ENCODE results near the gene TBX18. TPM values are rescaled to one million over a fixed set of nuclear protein-coding genes. Genes with fewer than 3 reads are reported as not detected.

The TBX18 gene
- total RNA-seq, 1 donor from 2014 or later, result 5.5 TPM

GRCh38 chr6:84691978-84692623, 72.3 kb downstream of the TBX18 start:
- DNase-seq (no peak), ATAC-seq (ENCODE audit: poor library complexity) (no peak)
- intact Hi-C loops (cut with DNase I), result no loop called here

GRCh38 chr6:84688141-84688873, 76.1 kb downstream of the TBX18 start:
- ATAC-seq (ENCODE audit: poor library complexity), result no peak
- DNase-seq, result no peak
- intact Hi-C loops (cut with DNase I), result no loop called here

DNA sequence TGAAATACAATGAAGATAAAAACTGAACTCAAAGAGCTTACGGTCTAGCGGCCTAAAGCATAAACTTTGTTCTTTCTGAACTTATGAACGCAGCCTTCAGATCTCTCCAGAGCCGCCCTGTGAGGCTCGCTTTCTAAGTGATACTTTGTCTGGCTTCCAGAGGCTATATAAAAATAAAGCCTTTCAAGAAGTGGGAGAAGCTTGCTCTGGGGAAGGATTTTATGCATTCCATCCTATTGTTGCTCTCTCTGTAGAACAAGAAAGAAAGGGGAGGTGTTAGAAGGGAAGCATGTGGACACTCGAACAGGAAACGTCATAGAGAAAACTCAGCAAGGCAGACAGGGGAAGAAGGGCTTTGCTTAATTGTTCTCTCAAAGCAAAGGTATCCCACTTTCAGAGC, 77.0 kb downstream of the TBX18 start:
- intact Hi-C loops (cut with DNase I), result no loop called here
- ATAC-seq (ENCODE audit: poor library complexity) (no peak), DNase-seq (no peak)

GRCh38 chr6:84685983-84686584, 78.3 kb downstream of the TBX18 start:
- DNase-seq, result no peak
- no peak for ATAC-seq (ENCODE audit: poor library complexity)
- intact Hi-C loops (cut with DNase I), result no loop called here

- DNase-seq (no peak), ATAC-seq (ENCODE audit: poor library complexity) (no peak)
- intact Hi-C loops (cut with DNase I), result no loop called here
Measured at GRCh38 chr6:84681693-84682326, 82.6 kb downstream of the TBX18 start.

DNA sequence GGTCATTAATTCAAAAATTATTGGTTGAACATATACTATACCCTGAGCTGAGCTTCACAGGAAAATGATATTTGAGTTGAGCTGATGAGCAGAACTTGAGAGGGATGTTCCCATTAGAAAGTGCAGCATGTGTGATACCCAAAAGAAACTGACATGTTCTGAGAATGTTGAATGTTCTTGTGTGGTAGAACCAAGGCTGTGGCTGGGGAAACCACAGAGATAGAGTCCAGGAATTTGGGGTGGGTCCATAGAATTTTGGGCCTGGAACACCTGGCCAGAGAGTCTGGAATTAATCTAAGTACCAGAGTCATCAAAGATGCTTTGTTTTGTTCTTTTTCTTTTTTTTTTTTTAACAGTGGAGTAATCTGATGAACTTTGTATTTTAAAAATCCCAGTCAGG, 88.7 kb downstream of the TBX18 start:
- intact Hi-C loops (cut with DNase I), result no loop called here
- no peak for ATAC-seq (ENCODE audit: poor library complexity)
- no peak for DNase-seq

GRCh38 chr6:84674395-84674794, 90.0 kb downstream of the TBX18 start:
- intact Hi-C loops (cut with DNase I), result no loop called here
- DNase-seq (no peak), ATAC-seq (ENCODE audit: poor library complexity) (no peak)

DNA sequence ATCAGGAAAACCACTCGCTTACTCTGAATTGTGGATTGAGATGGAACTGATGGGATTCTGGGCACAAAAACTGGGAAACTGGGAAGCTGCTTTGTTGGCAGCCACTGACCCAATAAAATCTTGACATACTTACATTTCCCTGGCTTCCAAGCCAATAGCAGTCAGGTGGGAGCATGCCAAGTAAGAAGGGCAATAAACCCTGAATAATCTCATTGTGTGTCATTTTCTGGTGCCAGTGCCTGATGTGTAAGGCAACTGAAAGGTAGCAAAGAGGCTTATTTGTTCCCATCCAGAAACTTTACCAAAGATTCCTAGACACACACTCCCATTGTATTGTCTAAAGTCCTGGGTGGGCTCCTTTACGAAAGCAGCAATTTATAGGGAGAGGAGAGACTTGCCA, 93.2 kb downstream of the TBX18 start:
- ATAC-seq (ENCODE audit: poor library complexity) (no peak), DNase-seq (no peak)
- intact Hi-C loops (cut with DNase I), result no loop called here

GRCh38 chr6:84669945-84670344, 94.5 kb downstream of the TBX18 start:
- ATAC-seq (ENCODE audit: poor library complexity) (no peak), DNase-seq (no peak)
- intact Hi-C loops (cut with DNase I), result no loop called here

GRCh38 chr6:84667252-84668213, 96.9 kb downstream of the TBX18 start:
- intact Hi-C loops (cut with DNase I), result no loop called here
- DNase-seq, result no peak
- no peak for ATAC-seq (ENCODE audit: poor library complexity)

DNA sequence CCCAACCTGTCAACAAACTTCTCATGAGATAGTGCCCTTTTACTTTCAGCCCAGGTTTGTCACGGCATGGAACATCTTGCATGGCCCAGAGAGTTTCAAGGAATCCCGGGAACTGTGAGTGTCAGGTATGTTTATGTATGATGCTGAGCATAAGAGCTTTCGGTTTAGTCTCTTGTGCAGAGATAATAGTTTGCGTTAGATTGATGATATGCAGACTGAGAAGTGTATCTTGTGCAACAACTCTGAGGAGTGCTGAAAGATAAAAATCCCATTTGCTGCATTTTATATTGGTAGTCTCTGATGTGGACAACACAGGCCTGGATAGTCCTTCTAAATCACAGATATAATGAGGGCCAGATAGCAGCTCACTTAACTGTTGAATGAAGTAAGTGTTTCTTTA, 99.0 kb downstream of the TBX18 start:
- DNase-seq, result no peak

DNA sequence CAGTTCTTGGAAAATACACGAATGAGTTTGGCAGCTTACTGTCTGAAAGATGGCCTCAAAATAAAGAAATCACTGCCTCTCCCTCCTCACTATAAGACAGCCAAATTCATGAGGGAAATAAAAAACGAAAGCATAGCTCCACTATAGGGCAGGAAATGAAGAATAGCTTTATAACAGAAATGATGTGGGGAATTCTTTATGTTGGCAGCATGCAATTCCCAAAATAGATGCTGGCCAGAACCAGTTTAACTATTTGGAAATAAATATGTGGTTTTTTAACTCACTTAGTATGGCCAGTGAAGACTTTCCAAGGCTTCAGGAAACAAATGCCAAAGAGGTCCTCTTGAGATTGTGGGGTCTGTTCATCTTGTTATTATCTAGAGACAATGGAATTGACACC, 100.5 kb downstream of the TBX18 start:
- ATAC-seq (ENCODE audit: poor library complexity) (no peak), DNase-seq (no peak)
- intact Hi-C loops (cut with DNase I), result no loop called here

More for the DNA sequence above, 99.0 kb downstream of the TBX18 start:
- intact Hi-C loops (cut with DNase I), result no loop called here
- ATAC-seq (ENCODE audit: poor library complexity), result no peak

GRCh38 chr6:84657486-84657885, 106.9 kb downstream of the TBX18 start:
- intact Hi-C loops (cut with DNase I), result no loop called here
- no peak for ATAC-seq (ENCODE audit: poor library complexity)
- no peak for DNase-seq

- intact Hi-C loops (cut with DNase I), result no loop called here
- no peak for DNase-seq
- ATAC-seq (ENCODE audit: poor library complexity), result no peak
Measured at GRCh38 chr6:84657025-84657424, 107.4 kb downstream of the TBX18 start.

GRCh38 chr6:84653027-84653551, 111.3 kb downstream of the TBX18 start:
- intact Hi-C loops (cut with DNase I), result no loop called here
- ATAC-seq (ENCODE audit: poor library complexity), result no peak
- DNase-seq, result no peak

- intact Hi-C loops (cut with DNase I), result no loop called here
- ATAC-seq (ENCODE audit: poor library complexity) (no peak), DNase-seq (no peak)
Measured at GRCh38 chr6:84652356-84653026, 111.9 kb downstream of the TBX18 start.

DNA sequence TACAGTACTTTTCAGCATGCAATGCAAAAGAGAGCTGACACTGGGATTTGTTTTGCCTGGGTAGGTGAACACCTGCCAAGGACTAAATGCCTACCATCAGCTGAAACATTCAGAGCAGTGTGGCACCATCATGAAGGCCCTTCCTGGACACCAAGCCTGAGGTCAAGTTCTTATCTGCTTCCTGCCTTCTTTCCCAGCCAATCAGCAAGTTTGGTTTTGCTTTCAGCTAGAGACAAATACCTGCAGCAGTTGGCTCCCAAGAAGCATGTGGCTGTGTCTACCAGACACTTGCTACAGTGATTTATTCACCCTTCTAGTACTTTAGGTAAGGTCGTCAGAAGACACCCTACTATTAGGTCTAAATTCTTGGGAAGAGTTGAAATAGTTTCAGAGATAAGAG, 112.8 kb downstream of the TBX18 start:
- ATAC-seq (ENCODE audit: poor library complexity), result no peak
- intact Hi-C loops (cut with DNase I), result no loop called here
- no peak for DNase-seq

GRCh38 chr6:84648444-84648843, 116.0 kb downstream of the TBX18 start:
- DNase-seq (no peak), ATAC-seq (ENCODE audit: poor library complexity) (no peak)
- intact Hi-C loops (cut with DNase I), result no loop called here

Data from Right ventricle myocardium superior (tissue), 1 donor.